ENCODE measurements around the gene KCNF1. TPM values are rescaled to one million over a fixed set of nuclear protein-coding genes. Genes with fewer than 3 reads are reported as not detected.
A peak's percentile ranks its signal among the peaks of the same experiment; 100 is the strongest.

The KCNF1 gene
- total RNA-seq, 1 donor from 2014 or later = 0.17 TPM

GRCh38 chr2:10919771-10920621 lies 8.3 kb downstream of the KCNF1 start:
- peak; percentile 34 for DNase-seq
- H3K4me1 ChIP-seq = no peaks in the 10 kb centered on the region
- TF ChIP-seq, protein P1, sequence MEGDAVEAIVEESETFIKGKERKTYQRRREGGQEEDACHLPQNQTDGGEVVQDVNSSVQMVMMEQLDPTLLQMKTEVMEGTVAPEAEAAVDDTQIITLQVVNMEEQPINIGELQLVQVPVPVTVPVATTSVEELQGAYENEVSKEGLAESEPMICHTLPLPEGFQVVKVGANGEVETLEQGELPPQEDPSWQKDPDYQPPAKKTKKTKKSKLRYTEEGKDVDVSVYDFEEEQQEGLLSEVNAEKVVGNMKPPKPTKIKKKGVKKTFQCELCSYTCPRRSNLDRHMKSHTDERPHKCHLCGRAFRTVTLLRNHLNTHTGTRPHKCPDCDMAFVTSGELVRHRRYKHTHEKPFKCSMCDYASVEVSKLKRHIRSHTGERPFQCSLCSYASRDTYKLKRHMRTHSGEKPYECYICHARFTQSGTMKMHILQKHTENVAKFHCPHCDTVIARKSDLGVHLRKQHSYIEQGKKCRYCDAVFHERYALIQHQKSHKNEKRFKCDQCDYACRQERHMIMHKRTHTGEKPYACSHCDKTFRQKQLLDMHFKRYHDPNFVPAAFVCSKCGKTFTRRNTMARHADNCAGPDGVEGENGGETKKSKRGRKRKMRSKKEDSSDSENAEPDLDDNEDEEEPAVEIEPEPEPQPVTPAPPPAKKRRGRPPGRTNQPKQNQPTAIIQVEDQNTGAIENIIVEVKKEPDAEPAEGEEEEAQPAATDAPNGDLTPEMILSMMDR (IDR thresholded peaks at IDR 0.05) = no peak
- no peaks in the 10 kb centered on the region for H3K36me3 ChIP-seq
- intact Hi-C loops (cut with DNase I) = no loop called here
- H3K27ac ChIP-seq = no peak overlapping the region
- no peak for ATAC-seq
- H3K4me3 ChIP-seq = no peak overlapping the region
- no peaks in the 10 kb centered on the region for H3K9me3 ChIP-seq
- H3K27me3 ChIP-seq = peaks cover 5% of the 10 kb centered on the region

GRCh38 chr2:10920764-10921388 lies 9.1 kb downstream of the KCNF1 start:
- peak; percentile 54 for DNase-seq
- peaks cover 2% of the 10 kb centered on the region for H3K27me3 ChIP-seq
- no peaks in the 10 kb centered on the region for H3K9me3 ChIP-seq
- intact Hi-C loops (cut with DNase I) = no loop called here
- TF ChIP-seq, protein P1 (IDR thresholded peaks at IDR 0.05) = no peak
- H3K36me3 ChIP-seq = no peaks in the 10 kb centered on the region
- H3K27ac ChIP-seq = no peak overlapping the region
- ATAC-seq = no peak
- no peak overlapping the region for H3K4me3 ChIP-seq
- no peaks in the 10 kb centered on the region for H3K4me1 ChIP-seq

DNA sequence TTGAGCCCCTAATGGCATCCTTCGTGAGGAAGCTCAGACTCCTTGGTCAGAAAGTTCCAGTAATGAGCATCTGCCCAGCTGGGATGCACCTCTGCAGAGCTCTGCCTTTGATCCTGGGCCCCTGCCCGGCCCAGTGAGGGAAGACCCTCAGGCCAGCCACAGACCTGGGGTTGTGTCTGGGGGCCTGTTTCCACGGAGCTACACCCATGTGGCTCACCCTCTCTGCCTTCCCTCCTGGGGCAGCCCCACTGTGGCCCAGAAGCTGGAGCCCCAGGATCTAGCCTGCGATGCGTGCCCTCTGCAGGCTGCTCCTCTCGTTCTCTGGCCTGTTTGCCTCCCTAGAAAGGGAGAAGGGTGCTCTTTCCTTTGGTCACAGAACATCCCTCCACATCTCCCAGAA lies 9.8 kb downstream of the KCNF1 start:
- ATAC-seq (no peak), DNase-seq (no peak)
- no peak overlapping the region for H3K27ac ChIP-seq
- H3K4me1 ChIP-seq = no peaks in the 10 kb centered on the region
- no peaks in the 10 kb centered on the region for H3K9me3 ChIP-seq
- TF ChIP-seq, protein P1 (IDR thresholded peaks at IDR 0.05) = no peak
- intact Hi-C loops (cut with DNase I) = no loop called here
- H3K27me3 ChIP-seq = no peaks in the 10 kb centered on the region
- no peak overlapping the region for H3K4me3 ChIP-seq
- H3K36me3 ChIP-seq = no peaks in the 10 kb centered on the region

GRCh38 chr2:10922307-10923007 lies 10.7 kb downstream of the KCNF1 start:
- H3K4me3 ChIP-seq = no peak overlapping the region
- H3K27me3 ChIP-seq = no peaks in the 10 kb centered on the region
- H3K27ac ChIP-seq = no peak overlapping the region
- DNase-seq = peak; percentile 52
- TF ChIP-seq, protein P1 (IDR thresholded peaks at IDR 0.05) = no peak
- intact Hi-C loops (cut with DNase I) = no loop called here
- no peaks in the 10 kb centered on the region for H3K36me3 ChIP-seq
- H3K4me1 ChIP-seq = no peaks in the 10 kb centered on the region
- no peaks in the 10 kb centered on the region for H3K9me3 ChIP-seq
- ATAC-seq = no peak

DNA sequence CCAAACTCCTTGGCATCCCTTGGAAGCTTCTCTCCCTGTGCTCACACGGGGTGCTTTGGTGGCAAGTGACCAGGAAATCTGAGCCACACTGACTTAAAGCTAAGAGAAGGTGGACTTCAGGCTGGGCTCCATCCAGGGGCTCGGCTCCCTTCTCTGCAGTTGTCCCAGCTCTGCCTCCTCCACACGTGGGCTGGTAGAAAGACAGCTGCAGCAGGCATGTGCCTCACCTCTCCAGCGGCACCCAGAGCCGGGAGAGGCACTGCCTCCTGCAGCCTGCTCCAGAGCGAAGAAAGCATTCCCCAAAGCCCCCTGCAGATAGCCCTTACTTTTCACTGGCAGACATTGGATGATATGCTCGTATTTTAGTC lies 11.3 kb downstream of the KCNF1 start:
- DNase-seq = peak; percentile 36
- intact Hi-C loops (cut with DNase I) = no loop called here
- Histone ChIP-seq H3K36me3 (no peaks in the 10 kb centered on the region), H3K27ac (no peak overlapping the region), H3K4me3 (no peak overlapping the region), H3K4me1 (no peaks in the 10 kb centered on the region), H3K27me3 (no peaks in the 10 kb centered on the region), H3K9me3 (no peaks in the 10 kb centered on the region)
- no peak for ATAC-seq
- TF ChIP-seq, protein P1 (IDR thresholded peaks at IDR 0.05) = no peak
